H9 (cell line): ENCODE measurements around the gene FAM110C. TPM values are rescaled to one million over a fixed set of nuclear protein-coding genes. Genes with fewer than 3 reads are reported as not detected.

Source experiments
- DNase-seq: peaks from one replicate; pipeline ENCODE4 v3.0.0-alpha.2; 2017
- H2AFZ ChIP-seq: one replicate; pipeline ENCODE4 v1.6.1; 2013; ENCODE audit warnings: mild to moderate bottlenecking, low read length, control low read depth, moderate library complexity
- H2AK5ac ChIP-seq: 2 replicates; pipeline ENCODE4 v1.6.1; 2013; ENCODE audit warnings: low read length, control low read depth, mixed read lengths; ENCODE audit not compliant: insufficient read length
- H2BK120ac ChIP-seq: one replicate; pipeline ENCODE4 v1.6.1; 2013; ENCODE audit warnings: low read depth, mild to moderate bottlenecking, low read length, control low read depth, inconsistent platforms; ENCODE audit not compliant: poor library complexity, severe bottlenecking
- H2BK12ac ChIP-seq: 2 replicates; pipeline ENCODE4 v1.6.1; 2013; ENCODE audit warnings: low read length, control low read depth, mixed read lengths, low read depth; ENCODE audit not compliant: insufficient read length
- H2BK15ac ChIP-seq: 2 replicates; pipeline ENCODE4 v1.6.1; 2013; ENCODE audit warnings: low read depth, low read length, control low read depth
- H2BK20ac ChIP-seq: one replicate; pipeline ENCODE4 v1.6.1; 2013; ENCODE audit warnings: low read depth, mild to moderate bottlenecking, low read length, control low read depth, inconsistent platforms; ENCODE audit not compliant: poor library complexity, severe bottlenecking
- H2BK5ac ChIP-seq: 2 replicates; pipeline ENCODE4 v1.6.1; 2013; ENCODE audit warnings: low read length, control low read depth, mixed read lengths; ENCODE audit not compliant: insufficient read length
- H3K14ac ChIP-seq: 2 replicates; pipeline ENCODE4 v1.6.1; 2013; ENCODE audit warnings: low read length, control low read depth; ENCODE audit not compliant: insufficient read depth
- H3K18ac ChIP-seq: 2 replicates; pipeline ENCODE4 v1.6.1; 2013; ENCODE audit warnings: low read depth, mild to moderate bottlenecking, mixed read lengths, low read length, control low read depth; ENCODE audit not compliant: insufficient read length
- H3K23ac ChIP-seq: 2 replicates; pipeline ENCODE4 v1.6.1; 2013; ENCODE audit warnings: low read length, control low read depth, mixed read lengths, low read depth; ENCODE audit not compliant: insufficient read length
- H3K23me2 ChIP-seq: 2 replicates; pipeline ENCODE4 v1.6.1; 2013; ENCODE audit warnings: low read depth, mild to moderate bottlenecking, mixed read lengths, low read length, control low read depth; ENCODE audit not compliant: insufficient read length, poor library complexity, severe bottlenecking
- H3K27ac ChIP-seq: 2 replicates; pipeline ENCODE4 v1.5.1; 2013; ENCODE audit warnings: low read length, control low read depth, mixed read lengths, low read depth; ENCODE audit not compliant: insufficient read length
- H3K27me3 ChIP-seq: 2 replicates; pipeline ENCODE4 v1.6.1; 2013; ENCODE audit warnings: low read length, control low read depth, inconsistent platforms; ENCODE audit not compliant: insufficient read depth
- H3K4ac ChIP-seq: 2 replicates; pipeline ENCODE4 v1.6.1; 2013; ENCODE audit warnings: low read depth, mild to moderate bottlenecking, control low read depth, inconsistent platforms, low read length, moderate library complexity
- H3K4me1 ChIP-seq: 2 replicates; pipeline ENCODE4 v1.6.1; 2013; ENCODE audit warnings: low read length, control low read depth, inconsistent platforms; ENCODE audit not compliant: insufficient read depth
- H3K4me2 ChIP-seq: 2 replicates; pipeline ENCODE4 v1.6.1; 2013; ENCODE audit warnings: low read length, control low read depth, mixed read lengths; ENCODE audit not compliant: insufficient read length, insufficient read depth
- H3K56ac ChIP-seq: 2 replicates; pipeline ENCODE4 v1.6.1; 2013; ENCODE audit warnings: low read depth, mild to moderate bottlenecking, mixed read lengths, low read length, control low read depth; ENCODE audit not compliant: insufficient read length
- H3K79me1 ChIP-seq: 2 replicates; pipeline ENCODE4 v1.6.1; 2013; ENCODE audit warnings: low read depth, mild to moderate bottlenecking, moderate library complexity, low read length, control low read depth, inconsistent platforms; ENCODE audit not compliant: insufficient read depth, poor library complexity, severe bottlenecking
- H3K79me2 ChIP-seq: 2 replicates; pipeline ENCODE4 v1.6.1; 2013; ENCODE audit warnings: low read length, control low read depth, inconsistent platforms; ENCODE audit not compliant: insufficient read depth
- H3K9ac ChIP-seq: 2 replicates; pipeline ENCODE4 v1.6.1; 2013; ENCODE audit warnings: low read length, control low read depth, mixed read lengths; ENCODE audit not compliant: insufficient read length; ENCODE audit errors: extremely low read depth
- H3K9me3 ChIP-seq: one replicate; pipeline ENCODE4 v1.6.1; 2013; ENCODE audit warnings: low read depth, low read length, inconsistent platforms; ENCODE audit not compliant: control insufficient read depth
- H3T11ph ChIP-seq: one replicate; pipeline ENCODE4 v1.6.1; 2013; ENCODE audit warnings: mild to moderate bottlenecking, low read length, control low read depth, inconsistent platforms
- H4K20me1 ChIP-seq: one replicate; pipeline ENCODE4 v1.6.1; 2013; ENCODE audit not compliant: control insufficient read depth, insufficient read length, insufficient read depth
- H4K5ac ChIP-seq: 2 replicates; pipeline ENCODE4 v1.6.1; 2013; ENCODE audit warnings: low read depth, mild to moderate bottlenecking, mixed read lengths, low read length, control low read depth; ENCODE audit not compliant: insufficient read length
- H4K8ac ChIP-seq: replicated peaks from 2 replicates; pipeline ENCODE4 v1.6.1; 2013; ENCODE audit warnings: low read length, control low read depth, mixed read lengths, low read depth; ENCODE audit not compliant: insufficient read length
- H4K91ac ChIP-seq: 2 replicates; pipeline ENCODE4 v1.6.1; 2013; ENCODE audit warnings: low read depth, mild to moderate bottlenecking, moderate library complexity, mixed read lengths, low read length, control low read depth; ENCODE audit not compliant: insufficient read length
- H3K27ac Mint-ChIP-seq, 3 experiments: 2 replicates in 2 of 3; 3 replicates in 1 of 3; pipeline ENCODE4 v1.8.0; 2020 to 2021; ENCODE audit warnings: mixed read lengths in 3 of 3, mild to moderate bottlenecking in 1 of 3, moderate library complexity in 1 of 3
- H3K27me3 Mint-ChIP-seq: 2 replicates; pipeline ENCODE4 v1.8.0; 2021; ENCODE audit warnings: low read depth, mild to moderate bottlenecking, moderate library complexity, mixed read lengths
- H3K36me3 Mint-ChIP-seq, 3 experiments: 2 replicates in 2 of 3; 3 replicates in 1 of 3; pipeline ENCODE4 v1.8.0; 2020 to 2021; ENCODE audit warnings: low read depth in 3 of 3, mixed read lengths in 3 of 3; ENCODE audit not compliant: insufficient read depth in 1 of 3
- H3K4me1 Mint-ChIP-seq, 2 experiments: 2 replicates each; pipeline ENCODE4 v1.8.0; 2020; ENCODE audit warnings: mixed read lengths in 2 of 2
- H3K4me3 Mint-ChIP-seq, 2 experiments: 2 replicates in 1 of 2; 3 replicates in 1 of 2; pipeline ENCODE4 v1.8.0; 2020 to 2021; ENCODE audit warnings: mild to moderate bottlenecking in 2 of 2, mixed read lengths in 2 of 2, moderate library complexity in 1 of 2
- H3K9me3 Mint-ChIP-seq, 2 experiments: 2 replicates in 1 of 2; 3 replicates in 1 of 2; pipeline ENCODE4 v1.8.0; 2020; ENCODE audit warnings: mild to moderate bottlenecking in 2 of 2, mixed read lengths in 2 of 2, moderate library complexity in 1 of 2
- CTCF ChIP-seq: fragments of 200-600 bp; sonication (generic); conservative IDR thresholded peaks from 3 replicates; pipeline ENCODE4 v1.8.0; 2021; ENCODE audit warnings: antibody characterized with exemption, mild to moderate bottlenecking
- total RNA-seq: library from RNA; stranded (reverse); gene quantifications from 2 replicates; pipeline ENCODE4 v1.2.1, GENCODE V29; 2021

FAM110C gene
- total RNA-seq, 1 experiment from 2014 or later, result 3.4 TPM

GRCh38 chr2:24107-24506 is 22.2 kb downstream of the FAM110C start:
- Histone ChIP-seq H3K23me2 (no peaks in the 10 kb centered on the region), H3K23ac (no peak overlapping the region), H4K5ac (no peak overlapping the region), H3K27me3 (no peaks in the 10 kb centered on the region), H2BK20ac (no peak overlapping the region), H3K79me2 (no peaks in the 10 kb centered on the region), H4K20me1 (no peaks in the 10 kb centered on the region), H3K18ac (no peak overlapping the region), H3K27ac (no peak overlapping the region), H3K14ac (no peak overlapping the region), H3K4me1 (no peaks in the 10 kb centered on the region), H3K9ac (no peak overlapping the region), H2AK5ac (no peak overlapping the region), H3K4ac (no peak overlapping the region), H3K56ac (no peak overlapping the region), H3T11ph (no peak overlapping the region), H2BK12ac (no peak overlapping the region), H3K4me2 (no peak overlapping the region), H3K9me3 (no peaks in the 10 kb centered on the region), H2AFZ (no peak overlapping the region), H2BK15ac (no peak overlapping the region), H2BK5ac (no peak overlapping the region), H2BK120ac (no peak overlapping the region), H4K91ac (no peak overlapping the region), H3K79me1 (no peaks in the 10 kb centered on the region), H4K8ac (no peak overlapping the region)
- Mint-ChIP-seq H3K4me3 (no peak overlapping the region), H3K27ac (no peak overlapping the region), H3K36me3 (peaks cover 0 to 3% (median 0%) of the 10 kb centered on the region in 3 experiments; a peak in 1 of 7 replicates), H3K27me3 (peaks cover 2% of the 10 kb centered on the region), H3K4me1 (0 out of 4 replicates have a peak, but pooled peaks cover 0 to 3% of the 10 kb centered on the region in 2 experiments), H3K9me3 (peaks cover 0 to 2% of the 10 kb centered on the region in 2 experiments; a peak in 2 of 5 replicates)
- DNase-seq, result no peak
- no peak for TF ChIP-seq CTCF
